ENCODE measurements around the gene EXOC3L2.
"Not testable (repeated sequence)": the region's sequence is repeated elsewhere in the genome, so short reads cannot be mapped to it uniquely, and the experiment has no call there.

Gene EXOC3L2

DNA sequence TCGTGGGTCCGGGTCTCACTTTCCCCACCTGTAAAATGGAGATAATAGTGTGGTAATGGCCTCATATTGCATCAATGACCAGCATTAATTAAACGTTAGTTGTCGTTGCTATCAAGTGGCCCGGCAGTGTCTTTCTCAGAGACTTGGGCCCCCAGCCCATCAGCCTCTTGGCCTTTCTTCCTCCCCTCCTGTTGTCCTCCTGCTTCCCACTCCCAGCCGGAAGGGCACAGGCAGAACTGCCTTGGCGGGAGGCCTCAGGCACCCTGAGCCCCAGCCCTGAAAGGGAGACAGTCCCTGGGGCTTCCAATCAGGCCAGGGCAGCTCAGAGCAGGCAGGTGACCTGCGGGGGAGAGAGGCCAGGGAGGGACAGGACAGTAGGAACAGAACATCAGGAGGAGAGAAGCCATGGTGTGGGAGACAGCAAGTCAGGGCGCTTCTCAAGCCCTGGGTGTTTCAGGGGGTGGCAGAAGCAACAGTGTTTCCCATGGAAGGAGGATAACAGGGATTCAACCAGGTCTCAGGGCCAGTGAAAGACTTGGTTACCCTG, 10.5 kb upstream of the EXOC3L2 start:
- DNase-seq, result no peak

- DNase-seq, result no peak
Observed at GRCh38 chr19:45254044-45254531, 8.9 kb upstream of the EXOC3L2 start.

- DNase-seq, result no peak
Observed at GRCh38 chr19:45253396-45254027, 8.3 kb upstream of the EXOC3L2 start.

- DNase-seq, result no peak
Observed at GRCh38 chr19:45251452-45252354, 6.5 kb upstream of the EXOC3L2 start.

DNA sequence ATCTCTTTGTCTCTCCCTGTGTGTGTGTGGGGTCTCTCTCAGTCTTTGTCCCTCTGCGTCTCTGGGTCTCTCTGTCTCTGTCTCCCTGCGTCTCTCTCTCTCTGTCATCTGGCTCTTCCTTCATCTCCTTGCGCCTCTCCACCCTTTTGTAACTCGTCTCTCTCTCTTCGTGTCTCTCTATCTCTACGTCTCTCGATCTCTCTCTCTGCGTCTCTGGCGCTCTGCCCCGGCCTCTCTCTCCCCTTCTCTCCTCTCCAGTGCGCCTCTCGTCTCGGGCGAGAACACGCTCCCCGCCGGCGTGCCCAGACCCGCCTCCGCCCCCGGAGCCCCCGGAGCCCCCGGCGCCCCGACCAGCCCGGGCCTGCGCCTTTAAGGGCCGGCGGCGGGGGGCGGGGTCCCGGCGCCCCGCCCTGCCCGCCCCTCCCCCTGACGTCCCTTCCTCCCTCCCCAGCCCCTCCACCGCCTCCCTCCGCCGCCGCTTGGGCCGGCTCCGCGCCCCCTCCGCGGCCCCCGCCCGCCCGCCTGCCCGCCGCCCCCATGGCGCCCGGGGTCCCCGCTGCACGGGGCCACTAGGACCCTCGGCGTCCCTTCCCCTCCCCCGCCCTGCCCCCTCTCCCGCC, 5.7 kb upstream of the EXOC3L2 start, which contains the start of gene MARK4:
TSS of gene MARK4 (plus strand) at position 440 of the 620 bp plus-strand sequence. CDS start 318 bp downstream, outside the sequence.
- DNase-seq, result peak; percentile 75

GRCh38 chr19:45250216-45250831, 5.1 kb upstream of the EXOC3L2 start:
- no peak for DNase-seq

DNA sequence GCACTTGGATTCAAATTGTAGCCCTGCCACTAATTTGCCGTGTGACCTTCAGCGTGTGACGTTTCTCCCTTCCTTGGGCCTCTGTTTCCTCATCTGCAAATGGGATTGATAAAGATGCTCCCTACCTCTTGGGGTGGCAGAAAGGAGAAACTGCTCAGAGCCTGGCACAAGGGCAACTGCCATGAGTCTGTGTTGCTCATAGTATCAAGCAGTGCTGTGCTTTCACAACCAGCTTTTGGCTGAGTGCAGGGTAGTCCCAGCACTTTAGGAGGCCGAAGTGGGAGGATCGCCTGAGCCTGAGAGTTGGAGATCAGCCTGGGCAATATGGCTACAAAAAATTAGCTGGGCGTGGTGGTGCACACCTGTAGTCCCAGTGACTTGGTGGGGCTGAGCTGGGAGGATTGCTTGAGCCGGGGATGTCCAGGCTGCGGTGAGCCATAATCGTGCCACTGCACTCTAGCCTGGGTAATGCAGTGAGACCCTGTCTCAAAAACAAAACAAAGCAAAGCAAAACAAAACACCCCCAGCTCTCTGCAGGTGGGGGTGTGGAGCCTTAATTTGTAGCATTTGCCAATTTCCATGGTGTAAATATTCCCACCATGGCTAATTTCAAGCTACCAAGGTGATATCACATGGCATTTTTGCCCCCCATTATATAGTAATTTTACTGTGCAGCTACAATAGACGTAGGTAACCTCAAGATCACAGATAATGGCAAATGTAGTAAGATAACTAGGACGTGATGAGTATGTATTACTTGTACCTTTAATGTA, 4.2 kb upstream of the EXOC3L2 start:
- DNase-seq, result no peak

- no peak for DNase-seq
Observed at GRCh38 chr19:45247136-45247535, 1.9 kb upstream of the EXOC3L2 start.

- DNase-seq, result no peak
Observed at GRCh38 chr19:45245826-45246225, 619 bp upstream of the EXOC3L2 start.

DNA sequence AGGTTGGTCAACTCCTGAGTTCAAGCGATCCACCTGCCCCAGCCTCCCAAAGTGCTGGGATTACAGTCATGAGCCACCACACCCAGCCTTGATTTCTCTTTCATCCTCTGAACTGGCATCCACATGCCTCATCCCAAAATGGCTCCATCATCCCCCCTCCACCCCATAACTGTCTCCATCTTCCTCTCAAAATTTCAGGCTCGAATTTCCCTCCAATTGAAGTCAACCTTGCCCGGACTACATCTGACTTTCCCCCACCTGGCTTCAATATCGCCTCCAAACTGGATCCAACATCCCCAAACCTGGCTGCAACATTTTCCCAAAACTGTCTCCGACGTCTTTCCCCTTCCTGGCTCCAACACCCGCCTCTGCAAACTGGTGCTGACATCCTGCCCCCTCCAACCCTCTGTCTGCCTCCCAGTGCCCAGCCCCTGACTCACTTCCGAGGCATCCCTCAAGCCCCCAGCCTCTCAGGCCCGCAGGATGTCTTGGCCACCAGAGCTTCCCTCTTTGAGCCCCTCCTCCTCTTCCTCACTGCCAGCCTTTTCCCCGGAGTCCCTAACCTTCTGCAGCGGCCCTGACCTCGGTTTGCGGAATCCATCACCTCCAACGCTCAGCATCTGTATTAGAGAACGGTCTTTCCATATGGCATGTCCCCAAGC, 943 bp downstream of the EXOC3L2 start:
- no peak for DNase-seq

GRCh38 chr19:45243144-45243732, 2.0 kb downstream of the EXOC3L2 start:
- no peak for DNase-seq

DNA sequence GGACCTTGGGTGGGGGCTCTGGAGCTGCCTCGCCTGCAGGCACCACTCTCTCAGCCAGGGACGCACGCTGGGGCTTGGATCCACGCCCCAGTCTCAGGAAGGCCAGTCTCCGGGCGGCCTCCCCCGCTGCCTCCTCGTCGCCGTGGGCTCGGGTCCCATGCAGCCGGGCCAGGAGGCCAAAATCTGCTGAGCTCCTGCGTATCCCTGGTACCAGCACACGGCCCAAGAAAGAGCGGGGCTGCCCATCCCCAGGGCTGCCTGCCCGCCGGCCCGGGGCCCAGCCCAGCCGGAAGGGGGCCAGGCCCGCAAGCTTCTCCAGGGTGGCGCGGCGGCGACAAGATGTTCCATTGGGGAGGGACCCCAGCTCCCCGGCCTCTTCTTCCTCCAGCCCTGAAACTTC, 6.7 kb downstream of the EXOC3L2 start:
- DNase-seq, result no peak

GRCh38 chr19:45235485-45235884, 9.7 kb downstream of the EXOC3L2 start:
- DNase-seq, result no peak

GRCh38 chr19:45234089-45234869, 10.9 kb downstream of the EXOC3L2 start:
- DNase-seq, result no peak

DNA sequence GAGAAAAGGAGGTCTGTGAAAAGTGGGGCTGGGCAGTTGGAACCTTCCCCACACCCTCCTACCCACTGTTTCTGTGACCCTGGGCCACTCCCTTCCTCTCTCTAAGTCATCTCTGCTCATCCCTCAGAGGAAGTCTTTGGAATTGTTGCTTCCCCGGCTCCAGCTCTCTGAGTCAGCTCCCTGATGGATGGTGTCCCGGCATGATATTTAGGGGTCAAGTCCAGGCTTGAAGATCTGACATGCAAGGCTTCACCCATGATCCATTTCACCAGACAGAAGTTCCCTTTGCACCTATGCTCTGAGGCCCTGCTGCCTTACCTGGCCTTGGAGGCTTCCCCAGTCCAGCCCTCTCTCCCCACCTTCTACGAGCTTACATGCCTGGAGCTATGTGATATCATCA, 13.3 kb downstream of the EXOC3L2 start:
- no peak for DNase-seq

GRCh38 chr19:45229056-45229455, 16.2 kb downstream of the EXOC3L2 start:
- not testable (repeated sequence) for DNase-seq

- no peak for DNase-seq
Observed at GRCh38 chr19:45224645-45225044, 20.6 kb downstream of the EXOC3L2 start.

DNA sequence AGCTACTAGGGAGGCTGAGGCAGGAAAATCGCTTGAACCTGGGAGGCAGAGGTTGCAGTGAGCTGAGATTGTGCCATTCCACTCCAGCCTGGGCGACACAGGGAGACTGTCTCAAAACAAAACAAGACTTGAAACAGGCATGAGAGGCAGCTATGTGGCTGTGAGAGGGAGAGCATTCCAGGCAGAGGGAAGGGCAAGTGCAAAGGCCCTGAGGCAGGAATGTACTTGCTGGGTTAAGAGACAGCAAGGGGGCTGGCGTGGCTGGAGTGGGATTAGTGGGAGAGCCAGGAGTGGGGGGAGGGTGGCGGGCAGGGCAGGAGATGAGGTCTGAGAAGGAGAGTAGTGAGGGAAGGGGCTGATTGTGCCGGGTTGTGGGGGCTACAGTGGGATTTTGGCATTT, 21.3 kb downstream of the EXOC3L2 start:
- no peak for DNase-seq

DNA sequence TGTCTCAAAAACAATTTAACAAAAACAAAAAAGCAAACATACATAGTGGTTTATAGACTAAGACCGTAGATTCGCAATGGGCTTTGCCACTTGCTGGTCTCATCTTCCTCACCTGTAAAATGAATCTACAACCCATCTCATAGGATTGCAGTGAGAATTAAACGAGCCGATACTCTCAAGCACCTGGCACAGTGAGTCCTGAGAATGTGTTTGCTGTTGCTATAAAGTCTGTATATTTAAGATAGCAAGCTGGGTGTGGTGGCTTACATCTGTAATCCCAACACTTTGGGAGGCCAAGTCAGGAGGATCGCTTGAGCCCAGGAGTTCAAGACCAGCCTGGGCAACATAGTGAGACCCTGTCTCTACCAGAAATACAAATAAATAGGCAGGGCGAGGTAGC, 22.5 kb downstream of the EXOC3L2 start:
- no peak for DNase-seq

All from NCI-H1694 (cell line).